ENCODE data around the gene CDCA3.
"Not testable (repeated sequence)": the region's sequence is repeated elsewhere in the genome, so short reads cannot be mapped to it uniquely, and the experiment has no call there.

GRCh38 chr12:6879824-6880223 lies 28.7 kb upstream of the CDCA3 start:
- TF ChIP-seq CTCF (conservative IDR thresholded peaks at IDR 0.05 in 1 of 2, IDR thresholded peaks at IDR 0.05 in 1 of 2; ENCODE audit: low read depth in 1 of 2, low read length in 2 of 2); EZH2 (IDR thresholded peaks at IDR 0.05; ENCODE audit: low read length, missing control alignments): not testable (repeated sequence)
